H1 (cell line): ENCODE measurements around the gene TINAGL1. TPM values are rescaled to one million over a fixed set of nuclear protein-coding genes. Genes with fewer than 3 reads are reported as not detected.

ENCODE experiments used
- CTCF ChIA-PET: fragments of 300-600 bp; sonication (Branson Sonifier 250); formaldehyde crosslinking; loops from one replicate; lab custom pipeline; 2021; ENCODE audit not compliant: partially characterized antibody; lab: Charles Lee
- POLR2A ChIA-PET: fragments of 300-600 bp; sonication (Branson Sonifier 250); formaldehyde crosslinking; loops from one replicate; lab custom pipeline; 2021; ENCODE audit warnings: inconsistent platforms; ENCODE audit not compliant: partially characterized antibody; lab: Charles Lee
- DNase-seq, 2 experiments: peaks; one replicate each; pipeline versions ENCODE4 v3.0.0 to v3.0.0-alpha.2; 2010 to 2022; ENCODE audit warnings: low spot score in 2 of 2, low read depth in 1 of 2, mixed read lengths in 1 of 2
- FAIRE-seq: peaks from 2 replicates; lab custom pipeline; 2011; peaks lifted over from hg19 to GRCh38; lab: Jason Lieb, UNC
- H2AFZ ChIP-seq: 2 replicates; pipeline ENCODE4 v1.8.1; 2012; ENCODE audit warnings: low read length, inconsistent platforms
- H2AK5ac ChIP-seq: 2 replicates; pipeline ENCODE4 v1.6.1; 2013; ENCODE audit warnings: low read depth, low read length
- H2BK120ac ChIP-seq: replicated peaks from 2 replicates; pipeline ENCODE3; 2013; ENCODE audit warnings: low read depth, low read length, inconsistent platforms
- H2BK12ac ChIP-seq: 2 replicates; pipeline ENCODE4 v1.6.1; 2013; ENCODE audit warnings: low read depth, low read length
- H2BK15ac ChIP-seq: 2 replicates; pipeline ENCODE4 v1.6.1; 2013; ENCODE audit warnings: low read length
- H2BK20ac ChIP-seq: 2 replicates; pipeline ENCODE4 v1.6.1; 2013; ENCODE audit warnings: low read length
- H2BK5ac ChIP-seq: 2 replicates; pipeline ENCODE4 v1.6.1; 2013; ENCODE audit warnings: low read depth, low read length
- H3K14ac ChIP-seq: 2 replicates; pipeline ENCODE4 v1.6.1; 2013; ENCODE audit warnings: inconsistent platforms; ENCODE audit not compliant: insufficient read length
- H3K18ac ChIP-seq: 2 replicates; pipeline ENCODE4 v1.6.1; 2013; ENCODE audit warnings: low read length; ENCODE audit errors: extremely low read depth
- H3K23ac ChIP-seq: 2 replicates; pipeline ENCODE4 v1.6.1; 2013; ENCODE audit warnings: inconsistent platforms; ENCODE audit not compliant: insufficient read length
- H3K23me2 ChIP-seq: 2 replicates; pipeline ENCODE4 v1.6.1; 2013; ENCODE audit warnings: low read depth, low read length
- H3K27ac ChIP-seq: 2 replicates; pipeline ENCODE4 v1.6.1; 2011; ENCODE audit warnings: low read depth, low read length, inconsistent platforms
- H3K27me3 ChIP-seq, 4 experiments: replicated peaks in 1 of 4; 1 replicate in 1 of 4; 2 replicates in 3 of 4; pipeline versions ENCODE4 v1.6.1 to v1.8.1; 2011 to 2013; ENCODE audit warnings: low read length in 3 of 4, mild to moderate bottlenecking in 3 of 4, inconsistent platforms in 2 of 4, mixed read lengths in 2 of 4, moderate library complexity in 1 of 4; ENCODE audit not compliant: control insufficient read depth in 3 of 4, insufficient read depth in 3 of 4; ENCODE audit errors: extremely low read depth in 1 of 4
- H3K36me3 ChIP-seq, 4 experiments: 2 replicates each; pipeline versions ENCODE4 v1.6.1 to v1.8.1; 2011 to 2013; ENCODE audit warnings: mild to moderate bottlenecking in 4 of 4, low read length in 3 of 4, moderate library complexity in 2 of 4, control low read depth in 1 of 4, inconsistent platforms in 1 of 4; ENCODE audit not compliant: insufficient read depth in 4 of 4, control insufficient read depth in 2 of 4
- H3K4ac ChIP-seq: replicated peaks from 2 replicates; pipeline ENCODE3; 2013; ENCODE audit warnings: low read length, low read depth, mixed read lengths, inconsistent platforms; ENCODE audit not compliant: insufficient read length
- H3K4me1 ChIP-seq, 4 experiments: replicated peaks in 1 of 4; 1 replicate in 1 of 4; 2 replicates in 3 of 4; pipeline versions ENCODE4 v1.6.1 to v1.8.1; 2011 to 2013; ENCODE audit warnings: low read length in 3 of 4, inconsistent platforms in 2 of 4, mixed read lengths in 1 of 4; ENCODE audit not compliant: insufficient read depth in 4 of 4, control insufficient read depth in 3 of 4
- H3K4me2 ChIP-seq, 2 experiments: 2 replicates each; pipeline versions ENCODE4 v1.6.1 to v1.8.1; 2011 to 2013; ENCODE audit warnings: low read depth in 2 of 2, low read length in 2 of 2, control low read depth in 1 of 2, inconsistent platforms in 1 of 2, mild to moderate bottlenecking in 1 of 2; ENCODE audit not compliant: insufficient read depth in 1 of 2
- H3K4me3 ChIP-seq, 4 experiments: fragments of 200-600, 300-600 bp in 1 of 4; sonication (generic), shearing (Covaris generic), sonication (Bioruptor Twin) in 1 of 4; 2 replicates each; pipeline versions ENCODE4 v1.5.1 to v1.8.1; 2011 to 2016; ENCODE audit warnings: low read length in 4 of 4, low read depth in 3 of 4, control low read depth in 2 of 4, inconsistent platforms in 2 of 4, mild to moderate bottlenecking in 2 of 4, mixed read lengths in 1 of 4, moderate library complexity in 1 of 4; ENCODE audit not compliant: insufficient read depth in 2 of 4; ENCODE audit errors: extremely low read depth in 1 of 4
- H3K56ac ChIP-seq: replicated peaks from 2 replicates; pipeline ENCODE3; 2013; ENCODE audit warnings: low read depth, mild to moderate bottlenecking, mixed read lengths, low read length, inconsistent platforms; ENCODE audit not compliant: insufficient read length
- H3K79me1 ChIP-seq: 2 replicates; pipeline ENCODE4 v1.6.1; 2013; ENCODE audit warnings: low read depth, low read length, control low read depth
- H3K79me2 ChIP-seq, 2 experiments: 2 replicates each; pipeline versions ENCODE4 v1.6.1 to v1.8.1; 2012 to 2013; ENCODE audit warnings: low read length in 2 of 2, mild to moderate bottlenecking in 2 of 2, inconsistent platforms in 1 of 2; ENCODE audit not compliant: insufficient read depth in 2 of 2, control insufficient read depth in 1 of 2
- H3K9ac ChIP-seq, 4 experiments: replicated peaks in 1 of 4; 1 replicate in 1 of 4; 2 replicates in 3 of 4; pipeline versions ENCODE4 v1.6.1 to v1.8.1; 2011 to 2013; ENCODE audit warnings: low read depth in 3 of 4, low read length in 3 of 4, control low read depth in 2 of 4, mild to moderate bottlenecking in 2 of 4, moderate library complexity in 2 of 4, inconsistent platforms in 1 of 4; ENCODE audit errors: extremely low read depth in 1 of 4
- H3K9me3 ChIP-seq, 2 experiments: 2 replicates each; pipeline versions ENCODE4 v1.6.1 to v1.8.1; 2012 to 2013; ENCODE audit warnings: mild to moderate bottlenecking in 2 of 2, moderate library complexity in 2 of 2, control low read depth in 1 of 2, inconsistent platforms in 1 of 2, low read depth in 1 of 2, low read length in 1 of 2, mixed read lengths in 1 of 2; ENCODE audit not compliant: insufficient read depth in 2 of 2
- H4K20me1 ChIP-seq, 2 experiments: replicated peaks in 1 of 2; 2 replicates each; pipeline versions ENCODE3 to v1.8.1; 2011 to 2013; ENCODE audit warnings: inconsistent platforms in 2 of 2, low read length in 2 of 2, mild to moderate bottlenecking in 1 of 2; ENCODE audit not compliant: insufficient read depth in 2 of 2, control insufficient read depth in 1 of 2
- H4K5ac ChIP-seq: 2 replicates; pipeline ENCODE4 v1.6.1; 2013; ENCODE audit warnings: low read length, low read depth, mixed read lengths, inconsistent platforms; ENCODE audit not compliant: insufficient read length
- H4K8ac ChIP-seq: 2 replicates; pipeline ENCODE4 v1.8.0; 2013; ENCODE audit warnings: mild to moderate bottlenecking, moderate library complexity, low read length, inconsistent platforms; ENCODE audit not compliant: insufficient read depth; ENCODE audit errors: extremely low read depth
- H4K91ac ChIP-seq: replicated peaks from 2 replicates; pipeline ENCODE3; 2013; ENCODE audit warnings: low read length, mixed read lengths, inconsistent platforms; ENCODE audit not compliant: insufficient read length
- CBX5 ChIP-seq: fragments of 300-800, 300-1000 bp; sonication (generic); IDR thresholded peaks from 2 replicates; pipeline ENCODE4 v1.7.1; 2016; ENCODE audit warnings: antibody characterized with exemption, low read length, low read depth
- CBX8 ChIP-seq: fragments of 300-800, 300-1000 bp; sonication (generic); IDR thresholded peaks from 2 replicates; pipeline ENCODE4 v1.7.1; 2016; ENCODE audit warnings: low read depth, low read length, borderline replicate concordance
- CREB1 ChIP-seq: IDR thresholded peaks from 2 replicates; pipeline ENCODE4 v1.6.1; 2012; ENCODE audit warnings: inconsistent platforms
- CTBP2 ChIP-seq: IDR thresholded peaks from 2 replicates; pipeline ENCODE4 v1.7.0; 2011; ENCODE audit warnings: borderline replicate concordance, mild to moderate bottlenecking, moderate library complexity, mixed read lengths, low read length; ENCODE audit not compliant: insufficient read depth, insufficient read length
- GABPA ChIP-seq: IDR thresholded peaks from 2 replicates; pipeline ENCODE4 v1.6.1; 2011; ENCODE audit warnings: mild to moderate bottlenecking, low read length, moderate library complexity, borderline replicate concordance; ENCODE audit not compliant: insufficient read depth
- HDAC2 ChIP-seq, 2 experiments: fragments of 300-600 bp in 1 of 2; sonication (generic) in 1 of 2; IDR thresholded peaks; 2 replicates each; pipeline ENCODE4 v1.6.1; 2011 to 2012; ENCODE audit warnings: low read depth in 2 of 2, low read length in 2 of 2, mild to moderate bottlenecking in 2 of 2, moderate library complexity in 2 of 2, borderline replicate concordance in 1 of 2, inconsistent platforms in 1 of 2
- NANOG ChIP-seq: IDR thresholded peaks from 2 replicates; pipeline ENCODE4 v1.6.1; 2011; ENCODE audit warnings: low read length, low read depth, mild to moderate bottlenecking, inconsistent platforms; ENCODE audit not compliant: insufficient read depth, poor library complexity, severe bottlenecking
- RAD21 ChIP-seq, 2 experiments: IDR thresholded peaks in 1 of 2; conservative IDR thresholded peaks in 1 of 2; 2 replicates each; pipeline ENCODE4 v1.6.1; 2011; ENCODE audit warnings: low read depth in 2 of 2, low read length in 2 of 2, improper control_type of control experiment in 1 of 2, inconsistent platforms in 1 of 2, mild to moderate bottlenecking in 1 of 2, moderate library complexity in 1 of 2
- TEAD4 ChIP-seq: IDR thresholded peaks from 2 replicates; pipeline ENCODE4 v1.6.1; 2012; ENCODE audit warnings: low read depth, low read length, inconsistent platforms, mixed read lengths
- YY1 ChIP-seq: IDR thresholded peaks from 2 replicates; pipeline ENCODE4 v1.6.1; 2011; ENCODE audit warnings: low read depth, mild to moderate bottlenecking, low read length
- WGBS, 2 experiments: shearing (Covaris generic) in 1 of 2; methylation state at CpG; one replicate each; pipeline versions ENCODE4 v1.1.6 to v1.1.7; 2013 to 2015; ENCODE audit warnings: low lambda C conversion rate in 2 of 2, mixed read lengths in 2 of 2, inconsistent platforms in 1 of 2, low coverage in 1 of 2, missing lambda C conversion rate in 1 of 2; ENCODE audit not compliant: insufficient replicate concordance in 2 of 2, insufficient coverage in 1 of 2, insufficient read length in 1 of 2; ENCODE audit errors: extremely low coverage in 1 of 2, missing lambda C conversion rate in 1 of 2; 5-methylcytosine and 5-hydroxymethylcytosine counted together
- polyA plus RNA-seq, 7 experiments: library from polyadenylated mRNA; depleted of rRNA in 3 of 7; stranded (reverse) in 5 of 7; unstranded in 2 of 7; fragments of >200 nt in 5 of 7; fragments of 200-250 nt in 2 of 7; gene quantifications; 1 replicate in 5 of 7; 2 replicates in 1 of 7; 4 replicates in 1 of 7; pipeline versions ENCODE4 v1.2.1 to v1.2.3, GENCODE V29; 2011 to 2013; ENCODE audit warnings: missing spikeins in 2 of 7, mixed read lengths in 2 of 7
- total RNA-seq: library from RNA; stranded (reverse); fragmentation: NEBNext Ultra II Directional; extraction: Animal tissue kit (Norgen Biotek cat#: 25700); gene quantifications from 2 replicates; pipeline ENCODE4 v1.2.1, GENCODE V29; 2021
- TF ChIP-seq, protein P1 (sequence below): IDR thresholded peaks from 2 replicates; pipeline ENCODE4 v1.6.1; 2012; ENCODE audit warnings: inconsistent platforms

The TINAGL1 gene
- total and polyA plus RNA-seq, 2 of the 8 experiments (the other 6 are each of a cell fraction or from before 2014, with no cell fraction given), result 11.2 to 21.7 TPM

DNA sequence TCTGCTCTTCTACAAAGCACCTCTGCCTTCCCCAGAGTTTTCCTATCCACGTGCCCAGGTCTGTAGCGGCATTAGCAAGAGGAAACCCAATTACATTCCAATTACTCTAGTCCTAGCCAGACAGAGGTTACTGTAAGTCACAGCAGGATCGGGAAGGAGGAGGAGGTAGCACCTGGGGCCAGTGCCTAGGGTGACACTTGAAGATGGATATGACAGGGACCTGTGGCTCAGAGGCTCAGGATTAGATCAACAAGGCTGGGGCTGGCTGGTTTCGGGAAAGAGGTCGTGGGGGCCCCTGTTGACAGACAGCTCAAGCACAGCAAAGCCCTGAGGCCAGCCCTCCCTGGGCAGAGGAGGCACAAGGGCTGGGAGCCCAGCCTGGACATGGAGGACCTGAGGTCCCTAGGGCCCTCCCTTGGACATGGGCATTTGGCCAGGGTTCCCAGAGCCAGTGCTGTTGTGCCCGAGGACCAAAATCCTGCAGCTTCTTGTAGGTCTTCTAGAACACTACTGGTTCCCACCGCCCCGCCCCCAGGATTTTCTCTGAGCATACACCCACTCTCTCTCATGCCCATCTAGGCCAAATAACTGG, 38.2 kb downstream of the TINAGL1 start:
- Histone ChIP-seq H2BK15ac (no peak overlapping the region), H3K14ac (no peak overlapping the region), H4K91ac (no peak overlapping the region), H3K18ac (no peak overlapping the region), H2BK120ac (no peak overlapping the region), H3K27ac (no peak overlapping the region), H3K4me1 (peaks cover 2 to 11% (median 7%) of the 10 kb centered on the region in 4 experiments; a peak in 5 of 7 replicates), H3K4ac (no peak overlapping the region), H3K9me3 (no peaks in the 10 kb centered on the region), H3K4me2 (no peak overlapping the region), H2AK5ac (no peak overlapping the region), H3K27me3 (peaks cover 6 to 22% (median 16%) of the 10 kb centered on the region in 4 experiments), H2BK20ac (0 out of 2 replicates have a peak overlapping the region, but pooled peaks have one; percentile 48), H4K5ac (no peak overlapping the region), H4K20me1 (no peaks in the 10 kb centered on the region), H3K23me2 (peaks cover 8% of the 10 kb centered on the region; the same call in 1 of the 2 replicates), H3K9ac (no peak overlapping the region), H2BK5ac (no peak overlapping the region), H3K56ac (no peak overlapping the region), H3K4me3 (no peak overlapping the region), H2AFZ (peak overlapping the region; percentile 48; the same call in 1 of the 2 replicates), H3K23ac (no peak overlapping the region), H3K36me3 (no peaks in the 10 kb centered on the region), H4K8ac (peak overlapping the region; percentile 59), H3K79me2 (no peaks in the 10 kb centered on the region), H2BK12ac (peak overlapping the region; percentile 53; the same call in 1 of the 2 replicates), H3K79me1 (no peaks in the 10 kb centered on the region)
- WGBS, 2 experiments, result 80% methylated on average over 8 of the region's 8 CpGs; no CpG with 5 or more reads in 1 of the 2 experiments
- POLR2A ChIA-PET, result interaction anchor here (1.0 to 1.7 kb wide), 2 partner anchors 14 to 30 kb away, joined by 4 to 6 read pairs; partner anchors contain the start of gene PEF1
- no peak for DNase-seq
- CTCF ChIA-PET, result interaction anchor here (0.8 to 2.2 kb wide), 4 partner anchors 9 to 79 kb away, joined by 3 to 7 read pairs (median 4); no protein-coding TSS in a partner anchor
- no peak for FAIRE-seq
- no peak for TF ChIP-seq HDAC2 (IDR thresholded peaks at IDR 0.05; ENCODE audit: borderline replicate concordance in 1 of 2, low read depth in 2 of 2, low read length in 2 of 2)
- no peak for TF ChIP-seq NANOG
- TF ChIP-seq GABPA, result no peak
- TF ChIP-seq CBX5, result no peak
- TF ChIP-seq CBX8, result no peak
- TF ChIP-seq CREB1, result no peak
- no peak for TF ChIP-seq CTBP2
- TF ChIP-seq TEAD4, result no peak
- no peak for TF ChIP-seq YY1
- TF ChIP-seq, protein P1, sequence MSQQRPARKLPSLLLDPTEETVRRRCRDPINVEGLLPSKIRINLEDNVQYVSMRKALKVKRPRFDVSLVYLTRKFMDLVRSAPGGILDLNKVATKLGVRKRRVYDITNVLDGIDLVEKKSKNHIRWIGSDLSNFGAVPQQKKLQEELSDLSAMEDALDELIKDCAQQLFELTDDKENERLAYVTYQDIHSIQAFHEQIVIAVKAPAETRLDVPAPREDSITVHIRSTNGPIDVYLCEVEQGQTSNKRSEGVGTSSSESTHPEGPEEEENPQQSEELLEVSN, result no peak
- TF ChIP-seq RAD21 (IDR thresholded peaks at IDR 0.05 in 1 of 2, conservative IDR thresholded peaks at IDR 0.05 in 1 of 2; ENCODE audit: low read depth in 2 of 2, low read length in 2 of 2), result no peak
